Activated CD4-positive, alpha-beta memory T cell treated with anti-CD3 and anti-CD28 coated beads, Interleukin-2, amount 10 ng/mL, durations not matched to agents 7 days and 5 days (primary cell): ENCODE results near the gene ADGRL3. TPM values are rescaled to one million over a fixed set of nuclear protein-coding genes. Genes with fewer than 3 reads are reported as not detected.

ENCODE experiments used
- CTCF ChIA-PET: fragments of 350-600 bp; sonication (Branson Sonifier 250); formaldehyde crosslinking; loops from one replicate; lab custom pipeline; 2021; ENCODE audit warnings: antibody characterized with exemption, inconsistent platforms; lab: Charles Lee
- POLR2A ChIA-PET: fragments of 350-600 bp; sonication (Branson Sonifier 250); formaldehyde crosslinking; loops from one replicate; lab custom pipeline; 2021; ENCODE audit warnings: antibody characterized with exemption; lab: Charles Lee
- DNase-seq: peaks from one replicate; pipeline ENCODE4 v3.0.0-alpha.2; 2020
- H3K27ac Mint-ChIP-seq: one replicate; pipeline ENCODE4 v1.8.0; 2021; ENCODE audit warnings: mild to moderate bottlenecking, mixed read lengths
- H3K27me3 Mint-ChIP-seq: one replicate; pipeline ENCODE4 v1.8.0; 2021; ENCODE audit warnings: mixed read lengths
- H3K36me3 Mint-ChIP-seq: one replicate; pipeline ENCODE4 v1.8.0; 2021; ENCODE audit warnings: low read depth, mixed read lengths
- H3K4me1 Mint-ChIP-seq: one replicate; pipeline ENCODE4 v1.8.0; 2021; ENCODE audit warnings: mixed read lengths
- H3K4me3 Mint-ChIP-seq: one replicate; pipeline ENCODE4 v1.8.0; 2021; ENCODE audit warnings: mild to moderate bottlenecking, mixed read lengths
- H3K9me3 Mint-ChIP-seq: one replicate; pipeline ENCODE4 v1.8.0; 2021; ENCODE audit warnings: mixed read lengths
- total RNA-seq, 2 experiments: library from RNA; stranded (reverse); gene quantifications; one replicate each; pipeline ENCODE4 v1.2.3, GENCODE V29; 2021

ADGRL3 gene
- total RNA-seq, 2 experiments from 2014 or later = not detected

GRCh38 chr4:61254406-61254805 lies 54.3 kb downstream of the ADGRL3 start:
- ChIA-PET POLR2A (no interaction called here), CTCF (no interaction called here)
- Mint-ChIP-seq H3K4me3 (no peak overlapping the region), H3K27me3 (no peaks in the 10 kb centered on the region), H3K36me3 (no peaks in the 10 kb centered on the region), H3K9me3 (peaks cover 14% of the 10 kb centered on the region), H3K27ac (no peak overlapping the region), H3K4me1 (no peaks in the 10 kb centered on the region)
- DNase-seq = no peak

GRCh38 chr4:61273233-61273632 lies 73.1 kb downstream of the ADGRL3 start:
- POLR2A ChIA-PET = no interaction called here
- no peaks in the 10 kb centered on the region for H3K27me3 Mint-ChIP-seq
- H3K4me3 Mint-ChIP-seq = no peak overlapping the region
- CTCF ChIA-PET = no interaction called here
- no peaks in the 10 kb centered on the region for H3K36me3 Mint-ChIP-seq
- H3K4me1 Mint-ChIP-seq = no peaks in the 10 kb centered on the region
- no peak for DNase-seq
- H3K27ac Mint-ChIP-seq = no peak overlapping the region
- no peaks in the 10 kb centered on the region for H3K9me3 Mint-ChIP-seq

GRCh38 chr4:61274286-61274685 lies 74.2 kb downstream of the ADGRL3 start:
- POLR2A ChIA-PET = no interaction called here
- CTCF ChIA-PET = no interaction called here
- Mint-ChIP-seq H3K4me3 (no peak overlapping the region), H3K9me3 (no peaks in the 10 kb centered on the region), H3K36me3 (no peaks in the 10 kb centered on the region), H3K27me3 (no peaks in the 10 kb centered on the region), H3K27ac (no peak overlapping the region), H3K4me1 (no peaks in the 10 kb centered on the region)
- DNase-seq = no peak

- no peak overlapping the region for H3K4me3 Mint-ChIP-seq
- H3K36me3 Mint-ChIP-seq = no peaks in the 10 kb centered on the region
- no peak for DNase-seq
- H3K27me3 Mint-ChIP-seq = no peaks in the 10 kb centered on the region
- no peaks in the 10 kb centered on the region for H3K4me1 Mint-ChIP-seq
- H3K27ac Mint-ChIP-seq = no peak overlapping the region
- POLR2A ChIA-PET = no interaction called here
- no peaks in the 10 kb centered on the region for H3K9me3 Mint-ChIP-seq
- CTCF ChIA-PET = no interaction called here
Observed at GRCh38 chr4:61275241-61275640, 75.1 kb downstream of the ADGRL3 start.

- no peak for DNase-seq
- CTCF ChIA-PET = no interaction called here
- Mint-ChIP-seq H3K27ac (no peak overlapping the region), H3K4me3 (no peak overlapping the region), H3K4me1 (no peaks in the 10 kb centered on the region), H3K27me3 (no peaks in the 10 kb centered on the region), H3K36me3 (no peaks in the 10 kb centered on the region), H3K9me3 (no peaks in the 10 kb centered on the region)
- POLR2A ChIA-PET = no interaction called here
Observed at GRCh38 chr4:61276029-61276428, 75.9 kb downstream of the ADGRL3 start.

- no peaks in the 10 kb centered on the region for H3K9me3 Mint-ChIP-seq
- no peaks in the 10 kb centered on the region for H3K27me3 Mint-ChIP-seq
- no peaks in the 10 kb centered on the region for H3K4me1 Mint-ChIP-seq
- no peak overlapping the region for H3K27ac Mint-ChIP-seq
- DNase-seq = no peak
- H3K36me3 Mint-ChIP-seq = no peaks in the 10 kb centered on the region
- ChIA-PET POLR2A (no interaction called here), CTCF (no interaction called here)
- H3K4me3 Mint-ChIP-seq = no peak overlapping the region
Observed at GRCh38 chr4:61277785-61278760, 77.9 kb downstream of the ADGRL3 start.

- POLR2A ChIA-PET = no interaction called here
- no peaks in the 10 kb centered on the region for H3K36me3 Mint-ChIP-seq
- H3K27me3 Mint-ChIP-seq = no peaks in the 10 kb centered on the region
Observed at GRCh38 chr4:61292322-61292721, 92.2 kb downstream of the ADGRL3 start.

GRCh38 chr4:61293707-61294400 lies 93.7 kb downstream of the ADGRL3 start:
- no peak for DNase-seq
- Mint-ChIP-seq H3K27ac (no peak overlapping the region), H3K4me1 (no peaks in the 10 kb centered on the region), H3K36me3 (no peaks in the 10 kb centered on the region), H3K27me3 (no peaks in the 10 kb centered on the region), H3K9me3 (peaks cover 3% of the 10 kb centered on the region), H3K4me3 (no peak overlapping the region)
- ChIA-PET CTCF (no interaction called here), POLR2A (no interaction called here)

More at GRCh38 chr4:61292322-61292721, 92.2 kb downstream of the ADGRL3 start:
- no peak for DNase-seq
- CTCF ChIA-PET = no interaction called here
- H3K4me1 Mint-ChIP-seq = no peaks in the 10 kb centered on the region
- H3K9me3 Mint-ChIP-seq = peaks cover 3% of the 10 kb centered on the region
- H3K27ac Mint-ChIP-seq = no peak overlapping the region
- no peak overlapping the region for H3K4me3 Mint-ChIP-seq

- Mint-ChIP-seq H3K36me3 (no peaks in the 10 kb centered on the region), H3K4me3 (no peak overlapping the region), H3K9me3 (peaks cover 3% of the 10 kb centered on the region), H3K4me1 (no peaks in the 10 kb centered on the region), H3K27me3 (no peaks in the 10 kb centered on the region), H3K27ac (no peak overlapping the region)
- no peak for DNase-seq
- POLR2A ChIA-PET = no interaction called here
- CTCF ChIA-PET = no interaction called here
Observed at GRCh38 chr4:61294936-61295335, 94.8 kb downstream of the ADGRL3 start.

GRCh38 chr4:61296144-61296543 lies 96.0 kb downstream of the ADGRL3 start:
- POLR2A ChIA-PET = no interaction called here
- CTCF ChIA-PET = no interaction called here

GRCh38 chr4:61298178-61298740 lies 98.1 kb downstream of the ADGRL3 start:
- Mint-ChIP-seq H3K27ac (no peak overlapping the region), H3K27me3 (no peaks in the 10 kb centered on the region), H3K4me1 (no peaks in the 10 kb centered on the region), H3K36me3 (no peaks in the 10 kb centered on the region), H3K9me3 (peaks cover 6% of the 10 kb centered on the region), H3K4me3 (no peak overlapping the region)
- no peak for DNase-seq
- ChIA-PET CTCF (no interaction called here), POLR2A (no interaction called here)

More at GRCh38 chr4:61296144-61296543, 96.0 kb downstream of the ADGRL3 start:
- no peak for DNase-seq
- H3K4me3 Mint-ChIP-seq = no peak overlapping the region
- no peaks in the 10 kb centered on the region for H3K4me1 Mint-ChIP-seq
- no peaks in the 10 kb centered on the region for H3K27me3 Mint-ChIP-seq
- H3K36me3 Mint-ChIP-seq = no peaks in the 10 kb centered on the region
- no peak overlapping the region for H3K27ac Mint-ChIP-seq
- H3K9me3 Mint-ChIP-seq = peaks cover 6% of the 10 kb centered on the region

- Mint-ChIP-seq H3K4me3 (no peak overlapping the region), H3K4me1 (no peaks in the 10 kb centered on the region), H3K9me3 (peaks cover 6% of the 10 kb centered on the region), H3K27ac (no peak overlapping the region), H3K27me3 (no peaks in the 10 kb centered on the region), H3K36me3 (no peaks in the 10 kb centered on the region)
- CTCF ChIA-PET = no interaction called here
- POLR2A ChIA-PET = no interaction called here
- DNase-seq = no peak
Observed at GRCh38 chr4:61299316-61299715, 99.2 kb downstream of the ADGRL3 start.

- Mint-ChIP-seq H3K36me3 (no peaks in the 10 kb centered on the region), H3K9me3 (peaks cover 3% of the 10 kb centered on the region), H3K4me1 (no peaks in the 10 kb centered on the region), H3K27me3 (no peaks in the 10 kb centered on the region), H3K4me3 (no peak overlapping the region), H3K27ac (no peak overlapping the region)
- ChIA-PET CTCF (no interaction called here), POLR2A (interaction anchor here (0.6 kb wide), 1 partner anchor 13 kb away, joined by 4 read pairs; no protein-coding TSS in a partner anchor)
- no peak for DNase-seq
Observed at GRCh38 chr4:61300266-61300844, 100.2 kb downstream of the ADGRL3 start.
